WTC11 (cell line): ENCODE data around the gene ANO8. TPM values are rescaled to one million over a fixed set of nuclear protein-coding genes. Genes with fewer than 3 reads are reported as not detected.

Experiments
- ATAC-seq: fragments of 200-7000 bp; cut with Tn5 transposase; 2 replicates; pipeline ENCODE4 v1.10.0; 2021; ENCODE audit warnings: mild to moderate bottlenecking, moderate library complexity
- CTCF ChIA-PET: fragments of 300-600 bp; sonication (Branson Sonifier 250); formaldehyde crosslinking; loops from one replicate; lab custom pipeline; 2021; ENCODE audit warnings: antibody characterized with exemption; lab: Charles Lee
- POLR2A ChIA-PET: fragments of 350-600 bp; sonication (Branson Sonifier 250); formaldehyde crosslinking; loops from one replicate; lab custom pipeline; 2021; ENCODE audit warnings: antibody characterized with exemption; lab: Charles Lee
- DNase-seq: peaks from one replicate; pipeline ENCODE4 v3.0.0; 2021; ENCODE audit warnings: low spot score
- H3K27ac Mint-ChIP-seq: 2 replicates; pipeline ENCODE4 v1.8.0; 2021; ENCODE audit warnings: mixed read lengths
- H3K27me3 Mint-ChIP-seq: 2 replicates; pipeline ENCODE4 v1.8.0; 2021; ENCODE audit warnings: low read depth, mild to moderate bottlenecking, moderate library complexity, mixed read lengths
- H3K36me3 Mint-ChIP-seq: 2 replicates; pipeline ENCODE4 v1.8.0; 2021; ENCODE audit warnings: mixed read lengths
- H3K4me1 Mint-ChIP-seq: 2 replicates; pipeline ENCODE4 v1.8.0; 2022; ENCODE audit warnings: mixed read lengths
- H3K4me3 Mint-ChIP-seq: 2 replicates; pipeline ENCODE4 v1.8.0; 2021; ENCODE audit warnings: mild to moderate bottlenecking, moderate library complexity, mixed read lengths
- H3K9me3 Mint-ChIP-seq: 2 replicates; pipeline ENCODE4 v1.8.0; 2021; ENCODE audit warnings: mixed read lengths
- ATF1 ChIP-seq: sonication (generic); formaldehyde crosslinking; IDR thresholded peaks from 2 replicates; pipeline ENCODE4 v1.8.1; 2023; ENCODE audit warnings: mild to moderate bottlenecking, moderate library complexity, missing genetic modification reagents
- CREM ChIP-seq: sonication (generic); formaldehyde crosslinking; IDR thresholded peaks from 2 replicates; pipeline ENCODE4 v1.8.1; 2022; ENCODE audit warnings: mild to moderate bottlenecking, missing genetic modification reagents, moderate library complexity
- ELF4 ChIP-seq: sonication (generic); formaldehyde crosslinking; IDR thresholded peaks from 2 replicates; pipeline ENCODE4 v1.8.1; 2022; ENCODE audit warnings: low read depth, mild to moderate bottlenecking, moderate library complexity, missing genetic modification reagents
- ESRRA ChIP-seq: sonication (generic); formaldehyde crosslinking; IDR thresholded peaks from 2 replicates; pipeline ENCODE4 v1.8.1; 2022; ENCODE audit warnings: mild to moderate bottlenecking, missing genetic modification reagents, borderline replicate concordance
- FOXJ3 ChIP-seq: sonication (generic); formaldehyde crosslinking; IDR thresholded peaks from 2 replicates; pipeline ENCODE4 v1.9.0; 2021; ENCODE audit warnings: missing genetic modification reagents, mild to moderate bottlenecking, borderline replicate concordance
- FOXP1 ChIP-seq: sonication (generic); formaldehyde crosslinking; IDR thresholded peaks from 2 replicates; pipeline ENCODE4 v1.8.0; 2022; ENCODE audit warnings: missing genetic modification reagents, mild to moderate bottlenecking, moderate library complexity, borderline replicate concordance
- KAT7 ChIP-seq: sonication (generic); formaldehyde crosslinking; IDR thresholded peaks from 2 replicates; pipeline ENCODE4 v1.8.1; 2023; ENCODE audit warnings: missing genetic modification reagents, mild to moderate bottlenecking, borderline replicate concordance
- MYBL2 ChIP-seq: sonication (generic); formaldehyde crosslinking; IDR thresholded peaks from 2 replicates; pipeline ENCODE4 v1.8.1; 2023; ENCODE audit warnings: mild to moderate bottlenecking, moderate library complexity, missing genetic modification reagents
- NFATC4 ChIP-seq: fragments of 250-450 bp; sonication (Bioruptor Pico); IDR thresholded peaks from 2 replicates; pipeline ENCODE4 v1.9.0; 2021; ENCODE audit warnings: mild to moderate bottlenecking
- NFE2L1 ChIP-seq: sonication (generic); formaldehyde crosslinking; IDR thresholded peaks from 2 replicates; pipeline ENCODE4 v1.8.1; 2023; ENCODE audit warnings: missing genetic modification reagents
- NFYB ChIP-seq: sonication (generic); formaldehyde crosslinking; conservative IDR thresholded peaks from 2 replicates; pipeline ENCODE4 v1.8.0; 2022; ENCODE audit warnings: low read depth, missing genetic modification reagents
- NR3C1 ChIP-seq: sonication (generic); formaldehyde crosslinking; conservative IDR thresholded peaks from 2 replicates; pipeline ENCODE4 v1.8.1; 2023; ENCODE audit warnings: low read depth, mild to moderate bottlenecking, missing genetic modification reagents
- SOX15 ChIP-seq: fragments of 250-450 bp; sonication (Bioruptor Pico); IDR thresholded peaks from 2 replicates; pipeline ENCODE4 v1.9.0; 2021; ENCODE audit warnings: mild to moderate bottlenecking
- SP1 ChIP-seq: sonication (generic); formaldehyde crosslinking; conservative IDR thresholded peaks from 2 replicates; pipeline ENCODE4 v1.8.1; 2022; ENCODE audit warnings: missing genetic modification reagents
- TEAD4 ChIP-seq: sonication (generic); formaldehyde crosslinking; IDR thresholded peaks from 2 replicates; pipeline ENCODE4 v1.8.0; 2022; ENCODE audit warnings: mild to moderate bottlenecking, missing genetic modification reagents
- ZNF121 ChIP-seq: sonication (generic); formaldehyde crosslinking; IDR thresholded peaks from 2 replicates; pipeline ENCODE4 v1.8.0; 2023; ENCODE audit warnings: missing genetic modification reagents
- ZNF263 ChIP-seq: sonication (generic); formaldehyde crosslinking; IDR thresholded peaks from 2 replicates; pipeline ENCODE4 v1.8.1; 2022; ENCODE audit warnings: low read depth, mild to moderate bottlenecking, moderate library complexity, missing genetic modification reagents
- ZNF317 ChIP-seq: sonication (generic); formaldehyde crosslinking; IDR thresholded peaks from 2 replicates; pipeline ENCODE4 v1.8.1; 2023; ENCODE audit warnings: low read depth, mild to moderate bottlenecking, moderate library complexity, missing genetic modification reagents, borderline replicate concordance
- total RNA-seq: library from RNA; stranded (reverse); gene quantifications from 3 replicates; pipeline ENCODE4 v1.2.3, GENCODE V29; 2021
- TF ChIP-seq, protein P1 (sequence below): sonication (generic); formaldehyde crosslinking; IDR thresholded peaks from 2 replicates; pipeline ENCODE4 v1.8.0; 2023; ENCODE audit warnings: missing genetic modification reagents
- TF ChIP-seq, protein P2 (sequence below): sonication (generic); formaldehyde crosslinking; IDR thresholded peaks from 2 replicates; pipeline ENCODE4 v1.8.0; 2023; ENCODE audit warnings: mild to moderate bottlenecking, missing genetic modification reagents
- TF ChIP-seq, protein P3 (sequence below): fragments of 250-450 bp; sonication (Bioruptor Pico); IDR thresholded peaks from 2 replicates; pipeline ENCODE4 v1.9.0; 2021; ENCODE audit warnings: mild to moderate bottlenecking
- TF ChIP-seq, protein P4 (sequence below): sonication (generic); formaldehyde crosslinking; IDR thresholded peaks from 2 replicates; pipeline ENCODE4 v1.8.0; 2022; ENCODE audit warnings: missing genetic modification reagents
- TF ChIP-seq, protein P5 (sequence below): sonication (generic); formaldehyde crosslinking; IDR thresholded peaks from 2 replicates; pipeline ENCODE4 v1.8.1; 2022; ENCODE audit warnings: low read depth, missing genetic modification reagents, borderline replicate concordance
- TF ChIP-seq, protein P6 (sequence below): fragments of 250-450 bp; sonication (Bioruptor Pico); IDR thresholded peaks from 2 replicates; pipeline ENCODE4 v1.9.0; 2021; ENCODE audit warnings: mild to moderate bottlenecking, borderline replicate concordance

The ANO8 gene
- total RNA-seq, 1 experiment from 2014 or later, result 32.6 TPM

DNA sequence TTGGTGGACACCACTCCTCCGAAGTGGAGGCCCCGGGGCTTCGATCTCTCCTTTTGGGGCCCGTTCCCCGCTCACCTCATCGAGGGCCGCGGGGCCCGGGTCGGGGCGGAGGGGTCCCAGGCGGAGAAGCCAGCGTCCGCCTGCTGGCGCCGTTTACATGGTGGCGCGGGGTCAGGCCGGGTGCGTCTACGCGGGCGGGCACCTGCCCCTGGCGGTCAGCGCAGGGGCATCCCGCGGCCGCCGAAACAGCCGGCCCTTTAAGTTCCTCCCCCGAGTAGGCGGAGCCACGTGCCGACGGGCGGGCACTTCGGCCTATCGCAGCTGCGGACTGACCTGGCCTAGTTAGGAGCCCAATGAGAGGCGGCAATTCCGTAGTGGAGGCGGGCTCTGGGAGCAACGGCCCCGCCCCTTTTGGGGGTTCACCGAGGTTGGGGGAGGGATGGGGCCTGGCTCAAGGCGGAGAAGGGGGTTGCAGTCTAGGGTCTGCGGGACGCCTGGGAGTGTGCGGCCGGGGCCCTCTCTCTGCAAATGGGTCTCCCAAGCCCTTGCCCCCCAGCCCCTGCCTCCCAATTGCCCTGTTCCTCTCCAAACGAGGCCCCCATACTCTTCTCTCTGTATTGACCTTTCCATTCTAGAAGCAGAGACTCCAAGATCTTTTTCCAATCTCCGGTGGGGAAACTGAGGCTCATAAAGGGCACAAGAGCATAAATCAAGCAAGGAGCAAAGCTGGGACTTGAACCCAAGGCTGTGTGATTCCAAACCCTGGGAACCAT lies 31.3 kb downstream of the ANO8 start, which contains the start of gene ABHD8:
Gene ABHD8 (minus strand): TSS at position 259 of the 773 bp plus-strand sequence. CDS start 1,809 bp downstream, outside the sequence.
- Mint-ChIP-seq H3K4me1 (peaks cover 37% of the 10 kb centered on the region), H3K4me3 (peak within 1 kb of the TSS; percentile 68), H3K27ac (peak within 1 kb of the TSS; percentile 57; the same call in 1 of the 2 replicates), H3K36me3 (peaks cover 11% of the 10 kb centered on the region), H3K27me3 (no peaks in the 10 kb centered on the region), H3K9me3 (peaks cover under 1% of the 10 kb centered on the region)
- DNase-seq (peak; percentile 99), ATAC-seq (peak; percentile 81)
- ChIA-PET POLR2A (interaction anchor here (1.5 kb wide), 1 partner anchor 24 kb away, joined by 4 read pairs; no protein-coding TSS in a partner anchor), CTCF (interaction anchor here (0.7 to 2.1 kb wide), 6 partner anchors 11 to 177 kb away, joined by 3 to 8 read pairs (median 4); no protein-coding TSS in a partner anchor)
- TF ChIP-seq SP1 (CRISPR knock-in tag), result peak; percentile 99
- peak; percentile 34; the same call in 1 of the 2 replicates for TF ChIP-seq FOXP1 (CRISPR knock-in tag)
- TF ChIP-seq SOX15 (CRISPR knock-in tag), result no peak
- TF ChIP-seq CREM (CRISPR knock-in tag), result peak; percentile 60; the same call in 1 of the 2 replicates
- TF ChIP-seq MYBL2 (CRISPR knock-in tag), result 0 out of 2 replicates have a peak, but pooled peaks have one; percentile 72
- no peak for TF ChIP-seq ZNF121 (CRISPR knock-in tag)
- no peak for TF ChIP-seq ESRRA (CRISPR knock-in tag)
- no peak for TF ChIP-seq KAT7 (CRISPR knock-in tag)
- no peak for TF ChIP-seq ATF1
- TF ChIP-seq, protein P1, sequence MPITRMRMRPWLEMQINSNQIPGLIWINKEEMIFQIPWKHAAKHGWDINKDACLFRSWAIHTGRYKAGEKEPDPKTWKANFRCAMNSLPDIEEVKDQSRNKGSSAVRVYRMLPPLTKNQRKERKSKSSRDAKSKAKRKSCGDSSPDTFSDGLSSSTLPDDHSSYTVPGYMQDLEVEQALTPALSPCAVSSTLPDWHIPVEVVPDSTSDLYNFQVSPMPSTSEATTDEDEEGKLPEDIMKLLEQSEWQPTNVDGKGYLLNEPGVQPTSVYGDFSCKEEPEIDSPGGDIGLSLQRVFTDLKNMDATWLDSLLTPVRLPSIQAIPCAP (CRISPR knock-in tag), result no peak
- TF ChIP-seq FOXJ3, result no peak
- TF ChIP-seq NR3C1 (CRISPR knock-in tag), result no peak
- TF ChIP-seq, protein P2, sequence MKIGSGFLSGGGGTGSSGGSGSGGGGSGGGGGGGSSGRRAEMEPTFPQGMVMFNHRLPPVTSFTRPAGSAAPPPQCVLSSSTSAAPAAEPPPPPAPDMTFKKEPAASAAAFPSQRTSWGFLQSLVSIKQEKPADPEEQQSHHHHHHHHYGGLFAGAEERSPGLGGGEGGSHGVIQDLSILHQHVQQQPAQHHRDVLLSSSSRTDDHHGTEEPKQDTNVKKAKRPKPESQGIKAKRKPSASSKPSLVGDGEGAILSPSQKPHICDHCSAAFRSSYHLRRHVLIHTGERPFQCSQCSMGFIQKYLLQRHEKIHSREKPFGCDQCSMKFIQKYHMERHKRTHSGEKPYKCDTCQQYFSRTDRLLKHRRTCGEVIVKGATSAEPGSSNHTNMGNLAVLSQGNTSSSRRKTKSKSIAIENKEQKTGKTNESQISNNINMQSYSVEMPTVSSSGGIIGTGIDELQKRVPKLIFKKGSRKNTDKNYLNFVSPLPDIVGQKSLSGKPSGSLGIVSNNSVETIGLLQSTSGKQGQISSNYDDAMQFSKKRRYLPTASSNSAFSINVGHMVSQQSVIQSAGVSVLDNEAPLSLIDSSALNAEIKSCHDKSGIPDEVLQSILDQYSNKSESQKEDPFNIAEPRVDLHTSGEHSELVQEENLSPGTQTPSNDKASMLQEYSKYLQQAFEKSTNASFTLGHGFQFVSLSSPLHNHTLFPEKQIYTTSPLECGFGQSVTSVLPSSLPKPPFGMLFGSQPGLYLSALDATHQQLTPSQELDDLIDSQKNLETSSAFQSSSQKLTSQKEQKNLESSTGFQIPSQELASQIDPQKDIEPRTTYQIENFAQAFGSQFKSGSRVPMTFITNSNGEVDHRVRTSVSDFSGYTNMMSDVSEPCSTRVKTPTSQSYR, result peak; percentile 83; the same call in 1 of the 2 replicates
- TF ChIP-seq, protein P3, sequence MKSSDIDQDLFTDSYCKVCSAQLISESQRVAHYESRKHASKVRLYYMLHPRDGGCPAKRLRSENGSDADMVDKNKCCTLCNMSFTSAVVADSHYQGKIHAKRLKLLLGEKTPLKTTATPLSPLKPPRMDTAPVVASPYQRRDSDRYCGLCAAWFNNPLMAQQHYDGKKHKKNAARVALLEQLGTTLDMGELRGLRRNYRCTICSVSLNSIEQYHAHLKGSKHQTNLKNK (CRISPR knock-in tag), result no peak
- no peak for TF ChIP-seq NFATC4
- TF ChIP-seq ZNF317, result no peak
- TF ChIP-seq ZNF263, result no peak
- TF ChIP-seq, protein P4, sequence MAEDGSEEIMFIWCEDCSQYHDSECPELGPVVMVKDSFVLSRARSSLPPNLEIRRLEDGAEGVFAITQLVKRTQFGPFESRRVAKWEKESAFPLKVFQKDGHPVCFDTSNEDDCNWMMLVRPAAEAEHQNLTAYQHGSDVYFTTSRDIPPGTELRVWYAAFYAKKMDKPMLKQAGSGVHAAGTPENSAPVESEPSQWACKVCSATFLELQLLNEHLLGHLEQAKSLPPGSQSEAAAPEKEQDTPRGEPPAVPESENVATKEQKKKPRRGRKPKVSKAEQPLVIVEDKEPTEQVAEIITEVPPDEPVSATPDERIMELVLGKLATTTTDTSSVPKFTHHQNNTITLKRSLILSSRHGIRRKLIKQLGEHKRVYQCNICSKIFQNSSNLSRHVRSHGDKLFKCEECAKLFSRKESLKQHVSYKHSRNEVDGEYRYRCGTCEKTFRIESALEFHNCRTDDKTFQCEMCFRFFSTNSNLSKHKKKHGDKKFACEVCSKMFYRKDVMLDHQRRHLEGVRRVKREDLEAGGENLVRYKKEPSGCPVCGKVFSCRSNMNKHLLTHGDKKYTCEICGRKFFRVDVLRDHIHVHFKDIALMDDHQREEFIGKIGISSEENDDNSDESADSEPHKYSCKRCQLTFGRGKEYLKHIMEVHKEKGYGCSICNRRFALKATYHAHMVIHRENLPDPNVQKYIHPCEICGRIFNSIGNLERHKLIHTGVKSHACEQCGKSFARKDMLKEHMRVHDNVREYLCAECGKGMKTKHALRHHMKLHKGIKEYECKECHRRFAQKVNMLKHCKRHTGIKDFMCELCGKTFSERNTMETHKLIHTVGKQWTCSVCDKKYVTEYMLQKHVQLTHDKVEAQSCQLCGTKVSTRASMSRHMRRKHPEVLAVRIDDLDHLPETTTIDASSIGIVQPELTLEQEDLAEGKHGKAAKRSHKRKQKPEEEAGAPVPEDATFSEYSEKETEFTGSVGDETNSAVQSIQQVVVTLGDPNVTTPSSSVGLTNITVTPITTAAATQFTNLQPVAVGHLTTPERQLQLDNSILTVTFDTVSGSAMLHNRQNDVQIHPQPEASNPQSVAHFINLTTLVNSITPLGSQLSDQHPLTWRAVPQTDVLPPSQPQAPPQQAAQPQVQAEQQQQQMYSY, result no peak
- TF ChIP-seq, protein P5, sequence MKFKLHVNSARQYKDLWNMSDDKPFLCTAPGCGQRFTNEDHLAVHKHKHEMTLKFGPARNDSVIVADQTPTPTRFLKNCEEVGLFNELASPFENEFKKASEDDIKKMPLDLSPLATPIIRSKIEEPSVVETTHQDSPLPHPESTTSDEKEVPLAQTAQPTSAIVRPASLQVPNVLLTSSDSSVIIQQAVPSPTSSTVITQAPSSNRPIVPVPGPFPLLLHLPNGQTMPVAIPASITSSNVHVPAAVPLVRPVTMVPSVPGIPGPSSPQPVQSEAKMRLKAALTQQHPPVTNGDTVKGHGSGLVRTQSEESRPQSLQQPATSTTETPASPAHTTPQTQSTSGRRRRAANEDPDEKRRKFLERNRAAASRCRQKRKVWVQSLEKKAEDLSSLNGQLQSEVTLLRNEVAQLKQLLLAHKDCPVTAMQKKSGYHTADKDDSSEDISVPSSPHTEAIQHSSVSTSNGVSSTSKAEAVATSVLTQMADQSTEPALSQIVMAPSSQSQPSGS, result no peak
- TF ChIP-seq ELF4 (CRISPR knock-in tag), result no peak
- TF ChIP-seq NFE2L1 (CRISPR knock-in tag), result no peak
- TF ChIP-seq TEAD4, result no peak
- TF ChIP-seq, protein P6, sequence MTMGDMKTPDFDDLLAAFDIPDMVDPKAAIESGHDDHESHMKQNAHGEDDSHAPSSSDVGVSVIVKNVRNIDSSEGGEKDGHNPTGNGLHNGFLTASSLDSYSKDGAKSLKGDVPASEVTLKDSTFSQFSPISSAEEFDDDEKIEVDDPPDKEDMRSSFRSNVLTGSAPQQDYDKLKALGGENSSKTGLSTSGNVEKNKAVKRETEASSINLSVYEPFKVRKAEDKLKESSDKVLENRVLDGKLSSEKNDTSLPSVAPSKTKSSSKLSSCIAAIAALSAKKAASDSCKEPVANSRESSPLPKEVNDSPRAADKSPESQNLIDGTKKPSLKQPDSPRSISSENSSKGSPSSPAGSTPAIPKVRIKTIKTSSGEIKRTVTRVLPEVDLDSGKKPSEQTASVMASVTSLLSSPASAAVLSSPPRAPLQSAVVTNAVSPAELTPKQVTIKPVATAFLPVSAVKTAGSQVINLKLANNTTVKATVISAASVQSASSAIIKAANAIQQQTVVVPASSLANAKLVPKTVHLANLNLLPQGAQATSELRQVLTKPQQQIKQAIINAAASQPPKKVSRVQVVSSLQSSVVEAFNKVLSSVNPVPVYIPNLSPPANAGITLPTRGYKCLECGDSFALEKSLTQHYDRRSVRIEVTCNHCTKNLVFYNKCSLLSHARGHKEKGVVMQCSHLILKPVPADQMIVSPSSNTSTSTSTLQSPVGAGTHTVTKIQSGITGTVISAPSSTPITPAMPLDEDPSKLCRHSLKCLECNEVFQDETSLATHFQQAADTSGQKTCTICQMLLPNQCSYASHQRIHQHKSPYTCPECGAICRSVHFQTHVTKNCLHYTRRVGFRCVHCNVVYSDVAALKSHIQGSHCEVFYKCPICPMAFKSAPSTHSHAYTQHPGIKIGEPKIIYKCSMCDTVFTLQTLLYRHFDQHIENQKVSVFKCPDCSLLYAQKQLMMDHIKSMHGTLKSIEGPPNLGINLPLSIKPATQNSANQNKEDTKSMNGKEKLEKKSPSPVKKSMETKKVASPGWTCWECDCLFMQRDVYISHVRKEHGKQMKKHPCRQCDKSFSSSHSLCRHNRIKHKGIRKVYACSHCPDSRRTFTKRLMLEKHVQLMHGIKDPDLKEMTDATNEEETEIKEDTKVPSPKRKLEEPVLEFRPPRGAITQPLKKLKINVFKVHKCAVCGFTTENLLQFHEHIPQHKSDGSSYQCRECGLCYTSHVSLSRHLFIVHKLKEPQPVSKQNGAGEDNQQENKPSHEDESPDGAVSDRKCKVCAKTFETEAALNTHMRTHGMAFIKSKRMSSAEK, result no peak
- TF ChIP-seq NFYB, result peak; percentile 87
